ENCODE data around the gene PRSS22.

DNA sequence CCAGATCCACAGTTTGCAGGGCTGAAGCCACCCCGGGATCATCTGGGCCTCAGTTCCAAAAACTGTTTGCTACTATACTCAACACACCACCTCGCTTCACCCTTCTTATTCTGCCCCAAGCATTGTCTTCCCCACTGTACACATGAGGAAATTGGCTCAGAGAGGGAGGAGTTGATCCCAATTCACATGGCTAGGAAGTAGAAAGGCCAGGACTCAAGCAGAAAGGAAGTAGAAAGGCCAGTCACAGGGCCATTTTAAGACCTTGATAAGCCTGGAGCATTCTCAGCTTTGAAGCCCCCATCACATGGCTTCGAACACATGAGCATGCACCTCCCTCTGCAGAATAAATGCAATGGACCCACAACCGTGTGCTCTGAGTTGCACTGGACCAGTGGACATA lies 7.7 kb upstream of the PRSS22 start:
- TF ChIP-seq, protein P1, sequence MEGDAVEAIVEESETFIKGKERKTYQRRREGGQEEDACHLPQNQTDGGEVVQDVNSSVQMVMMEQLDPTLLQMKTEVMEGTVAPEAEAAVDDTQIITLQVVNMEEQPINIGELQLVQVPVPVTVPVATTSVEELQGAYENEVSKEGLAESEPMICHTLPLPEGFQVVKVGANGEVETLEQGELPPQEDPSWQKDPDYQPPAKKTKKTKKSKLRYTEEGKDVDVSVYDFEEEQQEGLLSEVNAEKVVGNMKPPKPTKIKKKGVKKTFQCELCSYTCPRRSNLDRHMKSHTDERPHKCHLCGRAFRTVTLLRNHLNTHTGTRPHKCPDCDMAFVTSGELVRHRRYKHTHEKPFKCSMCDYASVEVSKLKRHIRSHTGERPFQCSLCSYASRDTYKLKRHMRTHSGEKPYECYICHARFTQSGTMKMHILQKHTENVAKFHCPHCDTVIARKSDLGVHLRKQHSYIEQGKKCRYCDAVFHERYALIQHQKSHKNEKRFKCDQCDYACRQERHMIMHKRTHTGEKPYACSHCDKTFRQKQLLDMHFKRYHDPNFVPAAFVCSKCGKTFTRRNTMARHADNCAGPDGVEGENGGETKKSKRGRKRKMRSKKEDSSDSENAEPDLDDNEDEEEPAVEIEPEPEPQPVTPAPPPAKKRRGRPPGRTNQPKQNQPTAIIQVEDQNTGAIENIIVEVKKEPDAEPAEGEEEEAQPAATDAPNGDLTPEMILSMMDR (conservative IDR thresholded peaks at IDR 0.05; ENCODE audit: low read depth, low read length): no peak
- TF ChIP-seq EZH2phosphoT487 (IDR thresholded peaks at IDR 0.05; ENCODE audit: borderline replicate concordance, low read length): no peak
